Suppressor macrophage (primary cell): ENCODE measurements around the gene PRUNE2.

Experiments
- DNase-seq, 4 experiments: peaks; one replicate each; pipeline ENCODE4 v3.0.0-alpha.2; 2020 to 2022

Gene PRUNE2

GRCh38 chr9:76690973-76691370, 214.9 kb downstream of the PRUNE2 start:
- DNase-seq = no peak

- DNase-seq = no peak
Observed at GRCh38 chr9:76690246-76690972, 215.5 kb downstream of the PRUNE2 start.

- peak; percentile 13 to 52 (median 29) for DNase-seq
Observed at GRCh38 chr9:76688471-76689238, 217.3 kb downstream of the PRUNE2 start.

GRCh38 chr9:76687861-76688391, 218.0 kb downstream of the PRUNE2 start:
- DNase-seq = peak; percentile 54 to 76 (median 64)

- DNase-seq = no peak
Observed at GRCh38 chr9:76686756-76687155, 219.2 kb downstream of the PRUNE2 start.

- no peak for DNase-seq
Observed at GRCh38 chr9:76684213-76684612, 221.7 kb downstream of the PRUNE2 start.

- no peak for DNase-seq
Observed at GRCh38 chr9:76681556-76681955, 224.4 kb downstream of the PRUNE2 start.

GRCh38 chr9:76680716-76681425, 225.0 kb downstream of the PRUNE2 start:
- no peak for DNase-seq

GRCh38 chr9:76677481-76678055, 228.3 kb downstream of the PRUNE2 start:
- DNase-seq = no peak

GRCh38 chr9:76676857-76677256, 229.1 kb downstream of the PRUNE2 start:
- DNase-seq = no peak

- DNase-seq = no peak
Observed at GRCh38 chr9:76667521-76667957, 238.4 kb downstream of the PRUNE2 start.

- DNase-seq = peak; percentile 15 to 49 (median 34)
Observed at GRCh38 chr9:76665966-76666365, 239.9 kb downstream of the PRUNE2 start.

- no peak for DNase-seq
Observed at GRCh38 chr9:76665458-76665857, 240.5 kb downstream of the PRUNE2 start.

- DNase-seq = no peak
Observed at GRCh38 chr9:76664120-76664519, 241.8 kb downstream of the PRUNE2 start.

GRCh38 chr9:76662476-76663281, 243.2 kb downstream of the PRUNE2 start:
- peak in 2 of 4 experiments; percentile 17 to 34 for DNase-seq

GRCh38 chr9:76658510-76659231, 247.2 kb downstream of the PRUNE2 start:
- DNase-seq = peak; percentile 49 to 81 (median 64)

- no peak for DNase-seq
Observed at GRCh38 chr9:76657265-76657664, 248.6 kb downstream of the PRUNE2 start.

GRCh38 chr9:76655971-76656370, 249.9 kb downstream of the PRUNE2 start:
- peak in 1 of 4 experiments; percentile 31 for DNase-seq

GRCh38 chr9:76655121-76655541, 250.8 kb downstream of the PRUNE2 start:
- peak; percentile 30 to 57 (median 50) for DNase-seq

GRCh38 chr9:76654575-76654974, 251.3 kb downstream of the PRUNE2 start:
- DNase-seq = no peak

GRCh38 chr9:76654051-76654461, 251.9 kb downstream of the PRUNE2 start:
- no peak for DNase-seq
